NCI-H1092 (cell line): Measurements from ENCODE around the gene ZNF491.
"Not testable (repeated sequence)": the region's sequence is repeated elsewhere in the genome, so short reads cannot be mapped to it uniquely, and the experiment has no call there.

Source experiments
- DNase-seq: peaks from one replicate; lab custom pipeline; 2025; lab: John Stamatoyannopoulos, UW

The ZNF491 gene

DNA sequence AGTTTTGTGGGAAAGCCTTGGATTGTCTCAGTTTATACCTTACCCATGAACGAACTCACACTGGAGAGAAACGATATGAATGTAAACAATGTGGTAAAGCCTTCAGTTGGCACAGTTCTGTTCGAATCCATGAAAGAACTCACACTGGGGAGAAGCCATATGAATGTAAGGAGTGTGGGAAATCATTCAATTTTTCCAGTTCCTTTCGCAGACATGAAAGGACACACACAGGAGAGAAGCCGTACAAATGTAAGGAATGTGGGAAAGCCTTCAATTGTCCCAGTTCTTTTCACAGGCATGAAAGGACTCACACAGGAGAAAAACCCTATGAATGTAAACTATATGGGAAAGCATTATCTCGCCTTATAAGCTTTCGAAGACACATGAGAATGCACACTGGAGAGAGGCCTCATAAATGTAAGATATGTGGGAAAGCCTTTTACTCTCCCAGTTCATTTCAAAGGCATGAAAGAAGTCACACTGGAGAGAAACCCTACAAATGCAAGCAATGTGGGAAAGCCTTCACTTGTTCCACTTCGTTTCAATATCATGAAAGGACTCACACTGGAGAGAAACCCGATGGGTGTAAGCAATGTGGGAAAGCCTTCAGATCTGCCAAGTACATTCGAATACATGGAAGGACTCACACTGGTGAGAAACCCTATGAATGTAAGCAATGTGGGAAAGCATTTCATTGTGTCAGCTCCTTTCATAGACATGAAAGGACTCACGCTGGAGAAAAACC is 8.2 kb downstream of the ZNF491 start:
- DNase-seq, result no peak

- DNase-seq, result no peak
Measured at GRCh38 chr19:11807099-11807380, 8.7 kb downstream of the ZNF491 start.

GRCh38 chr19:11813703-11814028 is 15.3 kb downstream of the ZNF491 start:
- DNase-seq, result no peak

DNA sequence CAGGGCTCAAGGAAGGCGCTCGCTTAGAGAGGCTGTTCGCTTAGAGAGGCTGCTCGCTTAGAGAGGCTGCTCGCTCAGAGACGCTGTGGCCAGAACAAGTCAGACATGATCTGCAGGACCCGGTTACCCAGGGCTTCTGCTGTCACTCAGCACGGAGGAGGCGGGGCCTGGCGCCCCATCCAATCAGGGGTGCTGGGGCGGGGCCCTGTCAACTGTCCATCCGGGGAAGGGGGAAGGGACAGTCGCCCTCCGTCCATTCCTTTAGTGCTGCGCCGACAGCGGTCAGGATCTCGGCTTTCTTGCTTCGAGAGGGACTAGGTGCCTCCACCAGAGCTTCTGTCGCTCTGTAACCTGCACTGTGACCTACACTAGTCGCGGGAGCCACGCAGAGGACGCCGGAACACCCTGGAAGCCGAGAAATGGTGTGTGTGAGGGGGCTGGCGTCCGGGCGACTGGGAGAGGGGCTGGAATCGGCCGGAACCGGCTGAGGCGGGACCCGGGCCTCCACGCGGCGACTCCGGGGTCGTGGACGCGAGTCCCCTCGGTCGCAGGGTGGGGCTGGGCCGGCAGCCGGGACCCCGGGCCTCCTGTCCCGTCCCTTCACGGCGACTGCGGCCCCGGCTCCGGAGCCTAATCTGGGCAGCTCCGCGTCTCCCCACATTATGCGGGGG is 15.8 kb downstream of the ZNF491 start, which contains the start of gene ZNF440:
TSS of gene ZNF440 (plus strand) at position 245 of the 671 bp plus-strand sequence. CDS start at position 420, 175 bp downstream.
- peak; percentile 80 for DNase-seq

DNA sequence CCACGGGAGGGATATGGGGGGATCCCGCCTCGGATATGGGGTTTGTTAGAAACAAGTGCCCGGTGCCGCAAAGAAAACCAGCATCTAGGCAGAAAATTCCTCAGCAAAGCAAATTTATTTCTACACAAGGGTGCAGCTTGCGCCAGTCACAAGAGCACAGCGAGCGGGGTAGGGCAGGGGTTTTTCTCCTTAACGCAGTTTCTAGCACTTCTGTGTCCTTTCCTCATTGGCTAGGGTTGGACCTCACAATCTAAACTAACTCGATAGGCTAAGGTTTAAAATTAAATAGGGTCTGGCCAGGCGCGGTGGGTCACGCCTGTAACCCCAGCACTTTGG is 16.3 kb downstream of the ZNF491 start:
- no peak for DNase-seq

DNA sequence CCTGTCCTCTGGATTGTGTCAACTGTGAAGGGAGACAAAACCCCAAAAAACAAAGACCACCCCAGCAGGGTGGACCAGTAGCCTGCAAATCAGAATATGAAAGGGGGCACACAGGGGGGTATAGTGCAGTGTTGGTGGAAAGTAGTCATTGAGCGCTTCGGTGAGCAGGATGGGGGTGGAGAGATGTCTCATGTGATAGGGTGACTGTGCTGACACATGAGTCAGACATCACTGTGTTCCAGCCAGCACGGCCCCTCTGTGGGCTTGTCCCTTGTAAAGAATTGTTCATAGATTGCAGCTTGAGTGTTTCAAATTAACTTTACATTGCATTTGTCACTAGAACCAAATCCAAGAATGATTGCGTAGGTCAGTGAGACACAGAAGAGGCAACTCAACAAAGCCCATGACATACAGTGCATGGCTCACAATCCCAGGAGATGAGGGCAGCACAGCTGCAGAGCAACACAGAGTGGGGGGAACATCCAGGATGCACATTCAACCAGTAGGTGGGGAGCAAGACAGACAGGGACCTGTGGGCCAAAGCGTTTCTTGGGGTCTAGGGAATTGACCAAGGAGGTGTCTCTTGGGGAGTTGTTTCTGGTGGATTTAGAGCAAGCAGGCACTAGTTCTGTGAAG is 23.3 kb downstream of the ZNF491 start:
- no peak for DNase-seq

GRCh38 chr19:11828957-11829876 is 30.9 kb downstream of the ZNF491 start:
- DNase-seq, result not testable (repeated sequence)

DNA sequence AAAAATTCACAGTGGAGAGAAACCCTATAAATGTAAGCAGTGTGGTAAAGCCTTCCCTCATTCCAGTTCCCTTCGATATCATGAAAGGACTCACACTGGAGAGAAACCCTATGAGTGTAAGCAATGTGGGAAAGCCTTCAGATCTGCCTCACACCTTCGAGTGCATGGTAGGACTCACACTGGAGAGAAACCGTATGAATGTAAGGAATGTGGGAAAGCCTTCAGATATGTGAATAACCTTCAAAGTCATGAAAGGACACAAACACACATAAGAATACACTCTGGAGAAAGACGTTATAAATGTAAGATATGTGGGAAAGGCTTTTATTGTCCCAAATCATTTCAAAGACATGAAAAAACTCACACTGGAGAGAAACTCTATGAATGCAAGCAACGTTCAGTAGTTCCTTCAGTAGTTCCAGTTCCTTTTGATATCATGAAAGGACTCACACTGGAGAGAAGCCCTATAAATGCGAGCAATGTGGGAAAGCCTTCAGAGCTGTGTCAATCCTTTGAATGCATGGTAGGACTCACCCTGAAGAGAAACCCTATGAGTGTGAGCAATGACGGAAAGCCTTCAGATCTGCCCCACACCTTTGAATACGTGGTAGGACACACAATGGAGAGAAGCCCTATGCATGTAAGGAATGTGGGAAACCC is 34.1 kb downstream of the ZNF491 start:
- no peak for DNase-seq

DNA sequence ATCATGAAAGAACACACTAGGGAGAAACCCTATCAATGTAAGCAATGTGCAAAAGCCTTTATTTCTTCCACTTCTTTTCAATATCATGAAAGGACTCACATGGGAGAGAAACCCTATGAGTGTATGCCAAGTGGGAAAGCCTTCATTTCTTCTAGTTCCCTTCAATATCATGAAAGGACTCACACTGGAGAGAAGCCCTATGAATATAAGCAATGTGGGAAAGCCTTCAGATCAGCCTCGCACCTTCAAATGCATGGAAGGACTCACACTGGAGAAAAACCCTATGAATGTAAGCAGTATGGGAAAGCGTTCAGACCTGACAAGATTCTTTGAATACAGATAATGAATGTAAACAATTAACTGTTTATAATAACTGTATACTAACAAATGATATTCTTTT is 35.2 kb downstream of the ZNF491 start:
- no peak for DNase-seq

- DNase-seq, result not testable (repeated sequence)
Measured at GRCh38 chr19:11835626-11836066, 37.3 kb downstream of the ZNF491 start.

- DNase-seq, result no peak
Measured at GRCh38 chr19:11843722-11844121, 45.4 kb downstream of the ZNF491 start.

- not testable (repeated sequence) for DNase-seq
Measured at GRCh38 chr19:11847615-11848014, 49.3 kb downstream of the ZNF491 start.

DNA sequence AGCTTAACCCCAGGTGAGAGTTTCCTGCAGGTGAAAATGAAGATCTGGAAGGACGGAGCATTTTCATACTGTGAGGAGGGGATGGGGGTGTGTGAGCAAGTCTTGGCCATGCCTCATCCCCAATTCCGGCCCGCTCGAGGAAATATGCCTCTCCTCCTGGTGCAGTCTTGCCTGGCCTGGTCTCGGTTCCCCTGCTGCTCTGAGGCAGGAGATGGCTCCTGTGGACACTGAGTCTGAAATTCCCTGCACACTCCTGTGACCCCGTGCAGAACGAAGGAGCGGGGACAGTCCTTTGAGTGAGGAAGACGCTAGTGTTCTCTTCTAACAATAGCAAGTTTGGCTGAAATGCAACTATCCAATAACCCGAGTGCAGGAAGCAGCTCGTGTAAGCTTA is 49.9 kb downstream of the ZNF491 start:
- DNase-seq, result no peak

DNA sequence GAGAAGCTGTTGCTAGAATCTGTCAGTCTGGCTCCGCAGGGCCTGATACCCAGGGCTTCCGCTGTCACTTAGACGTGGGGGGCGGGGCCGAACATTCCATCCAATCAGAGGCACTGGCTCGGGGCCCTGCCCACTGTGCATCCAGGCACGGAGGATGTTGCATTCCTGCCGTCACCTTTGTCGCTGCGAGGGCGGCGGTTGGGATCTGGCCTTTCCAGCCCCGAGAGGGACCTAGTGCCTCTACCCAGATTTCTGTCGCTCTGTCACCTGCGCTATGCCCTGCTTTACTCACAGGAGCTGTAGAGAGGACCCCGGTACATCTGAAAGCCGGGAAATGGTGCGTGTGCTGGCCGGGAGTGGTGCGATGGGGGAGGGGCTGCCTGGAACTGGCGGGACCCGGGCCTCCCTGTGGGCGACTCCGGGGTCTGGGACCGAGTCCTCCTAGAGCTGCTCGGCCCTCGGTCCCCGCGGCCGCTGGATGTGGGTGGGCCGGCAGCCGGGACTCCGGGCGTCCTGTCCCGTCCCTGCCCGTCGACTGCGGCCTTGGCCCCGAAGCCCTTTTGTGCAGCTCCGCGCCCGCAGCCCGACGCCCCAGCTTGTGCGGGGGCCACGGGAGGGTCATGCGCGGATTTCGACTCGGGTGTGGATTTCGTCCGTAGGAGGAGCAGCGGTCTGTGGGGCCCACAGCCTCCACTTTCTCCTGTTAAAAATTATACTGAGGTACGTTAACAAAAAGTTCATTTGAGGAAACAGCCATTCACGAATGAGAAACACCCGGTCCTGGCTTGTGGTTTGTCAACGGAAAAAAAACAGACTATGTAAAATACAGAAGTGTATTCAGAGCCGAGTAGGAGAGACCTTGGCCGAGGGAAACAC is 50.5 kb downstream of the ZNF491 start, which contains the start of gene ZNF439:
TSS of gene ZNF439 (plus strand) at position 133 of the 876 bp plus-strand sequence. CDS start at position 275, 142 bp downstream.
- peak; percentile 80 for DNase-seq

DNA sequence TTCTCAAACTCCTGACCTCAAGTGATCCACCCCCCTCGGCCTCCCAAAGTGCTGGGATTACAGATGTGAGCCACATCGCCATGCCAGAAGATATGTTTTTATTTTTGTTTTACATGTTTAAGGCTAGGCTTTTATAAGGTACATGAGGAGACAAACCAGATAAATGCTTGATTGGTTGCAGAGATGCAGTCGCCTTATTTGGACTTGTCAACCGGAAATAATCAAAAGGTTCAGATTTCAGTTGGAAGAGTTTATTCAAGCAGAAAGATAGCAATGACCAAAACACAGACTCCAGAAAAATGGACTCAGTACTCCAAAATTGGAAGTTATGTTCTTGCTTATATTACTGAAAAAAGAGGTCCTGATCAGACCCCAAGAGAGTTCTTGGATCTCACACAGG is 52.0 kb downstream of the ZNF491 start:
- DNase-seq, result not testable (repeated sequence)

GRCh38 chr19:11853358-11853757 is 55.0 kb downstream of the ZNF491 start:
- no peak for DNase-seq

DNA sequence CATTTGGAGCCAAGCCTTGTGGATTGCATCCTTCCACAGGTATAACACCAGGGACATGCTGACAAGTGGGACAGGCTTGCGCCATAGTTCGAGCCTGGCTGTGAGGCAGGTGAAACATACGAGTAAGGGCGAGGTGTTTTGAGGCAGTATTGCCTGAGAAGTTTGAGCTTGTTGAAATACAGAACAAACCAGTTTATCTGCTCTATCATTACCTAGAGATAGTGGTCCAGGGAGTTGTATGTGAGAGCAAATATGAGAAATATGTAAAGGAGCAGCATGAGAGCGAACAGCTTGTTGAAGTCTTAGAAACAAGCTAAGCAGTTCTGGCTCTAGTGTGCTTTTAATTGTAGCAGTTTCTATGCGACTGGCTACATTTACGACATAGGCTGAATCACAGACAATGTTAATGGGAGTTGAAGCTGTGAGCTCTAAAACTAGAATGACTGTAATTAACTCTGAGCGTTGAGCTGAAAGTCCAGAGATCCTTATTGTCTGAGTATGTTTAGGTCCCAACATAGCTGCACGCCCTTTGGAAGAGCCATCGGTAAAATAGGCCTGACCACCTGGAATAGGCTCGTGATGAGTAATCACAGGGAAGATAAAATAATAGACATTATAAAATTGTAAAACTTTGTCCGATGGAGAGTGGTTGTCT is 58.4 kb downstream of the ZNF491 start:
- no peak for DNase-seq
